Measurements from ENCODE around the gene CTSH.

CTSH gene

GRCh38 chr15:78932258-78932808 lies 12.5 kb downstream of the CTSH start:
- Histone ChIP-seq H3K4me2 (ENCODE audit: low read length) (no peak overlapping the region), H3K4me3 (ENCODE audit: low read depth, low read length) (no peak overlapping the region), H3K9ac (no peak overlapping the region), H3K27ac (no peak overlapping the region), H2AFZ (no peak overlapping the region), H3K4me1 (peaks cover 4% of the 10 kb centered on the region), H3K9me3 (ENCODE audit: control insufficient read depth, low read length) (no peaks in the 10 kb centered on the region), H3K36me3 (ENCODE audit: control insufficient read depth, insufficient read depth, low read length) (no peaks in the 10 kb centered on the region), H3K79me2 (no peaks in the 10 kb centered on the region), H3K27me3 (ENCODE audit: control insufficient read depth, insufficient read depth, low read length) (no peaks in the 10 kb centered on the region)
- TF ChIP-seq CTCF (IDR thresholded peaks at IDR 0.05) = no peak

GRCh38 chr15:78931439-78932257 lies 13.2 kb downstream of the CTSH start:
- no peak for TF ChIP-seq CTCF (IDR thresholded peaks at IDR 0.05)
- Histone ChIP-seq H3K79me2 (no peaks in the 10 kb centered on the region), H3K9ac (no peak overlapping the region), H3K4me1 (peaks cover 4% of the 10 kb centered on the region), H3K4me3 (ENCODE audit: low read depth, low read length) (no peak overlapping the region), H3K36me3 (ENCODE audit: control insufficient read depth, insufficient read depth, low read length) (no peaks in the 10 kb centered on the region), H3K9me3 (ENCODE audit: control insufficient read depth, low read length) (no peaks in the 10 kb centered on the region), H3K27ac (no peak overlapping the region), H3K4me2 (ENCODE audit: low read length) (no peak overlapping the region), H2AFZ (no peak overlapping the region), H3K27me3 (ENCODE audit: control insufficient read depth, insufficient read depth, low read length) (no peaks in the 10 kb centered on the region)

- H3K4me1 ChIP-seq = peaks cover 4% of the 10 kb centered on the region
- no peaks in the 10 kb centered on the region for H3K79me2 ChIP-seq
- H3K4me3 ChIP-seq (ENCODE audit: low read depth, low read length) = no peak overlapping the region
- H3K27me3 ChIP-seq (ENCODE audit: control insufficient read depth, insufficient read depth, low read length) = no peaks in the 10 kb centered on the region
- H3K4me2 ChIP-seq (ENCODE audit: low read length) = no peak overlapping the region
- no peaks in the 10 kb centered on the region for H3K9me3 ChIP-seq (ENCODE audit: control insufficient read depth, low read length)
- no peak overlapping the region for H3K27ac ChIP-seq
- H2AFZ ChIP-seq = no peak overlapping the region
- no peak for TF ChIP-seq CTCF (IDR thresholded peaks at IDR 0.05)
- H3K36me3 ChIP-seq (ENCODE audit: control insufficient read depth, insufficient read depth, low read length) = no peaks in the 10 kb centered on the region
- H3K9ac ChIP-seq = no peak overlapping the region
Observed at GRCh38 chr15:78930577-78931388, 14.1 kb downstream of the CTSH start.

GRCh38 chr15:78929536-78930264 lies 15.1 kb downstream of the CTSH start:
- peaks cover 4% of the 10 kb centered on the region for H3K4me1 ChIP-seq

More at GRCh38 chr15:78929536-78930264, 15.1 kb downstream of the CTSH start:
- no peaks in the 10 kb centered on the region for H3K36me3 ChIP-seq (ENCODE audit: control insufficient read depth, insufficient read depth, low read length)
- H3K4me3 ChIP-seq (ENCODE audit: low read depth, low read length) = no peak overlapping the region
- no peaks in the 10 kb centered on the region for H3K79me2 ChIP-seq
- H2AFZ ChIP-seq = no peak overlapping the region
- H3K27me3 ChIP-seq (ENCODE audit: control insufficient read depth, insufficient read depth, low read length) = no peaks in the 10 kb centered on the region
- TF ChIP-seq CTCF (IDR thresholded peaks at IDR 0.05) = no peak
- H3K9ac ChIP-seq = no peak overlapping the region
- no peaks in the 10 kb centered on the region for H3K9me3 ChIP-seq (ENCODE audit: control insufficient read depth, low read length)
- H3K27ac ChIP-seq = no peak overlapping the region
- no peak overlapping the region for H3K4me2 ChIP-seq (ENCODE audit: low read length)
